PC-3 (cell line): ENCODE results near the gene CAP2.

Experiments used
- EZH2phosphoT487 ChIP-seq: fragments of 300-600 bp; sonication (generic); IDR thresholded peaks from 2 replicates; pipeline ENCODE4 v1.6.1; 2018; ENCODE audit warnings: mild to moderate bottlenecking, antibody characterized with exemption, low read length, borderline replicate concordance
- TF ChIP-seq, protein P1 (sequence below): fragments of 300-600 bp; sonication (generic); conservative IDR thresholded peaks from 2 replicates; pipeline ENCODE4 v1.5.1; 2017; ENCODE audit warnings: antibody characterized with exemption, low read depth, mild to moderate bottlenecking, low read length

DNA sequence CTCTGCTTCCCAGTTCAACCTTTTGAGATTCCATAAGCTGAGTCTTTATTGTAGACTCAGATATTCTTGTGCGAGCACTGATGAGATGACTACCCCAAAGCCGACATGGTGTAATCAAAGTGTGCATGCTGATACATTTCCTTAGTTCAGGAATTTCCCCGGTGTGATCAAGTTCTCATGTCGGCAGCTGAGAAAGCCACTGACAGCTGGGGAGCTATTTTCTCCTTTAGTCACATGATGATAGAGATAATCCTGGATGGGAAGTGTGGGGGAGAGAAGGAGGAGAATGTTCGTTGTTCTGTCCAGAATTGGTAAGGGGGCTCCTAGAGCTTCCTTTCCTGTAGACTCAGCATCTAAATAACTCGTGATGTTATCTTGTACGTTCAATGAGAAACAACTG is 7.7 kb upstream of the CAP2 start:
- no peak for TF ChIP-seq EZH2phosphoT487
- TF ChIP-seq, protein P1, sequence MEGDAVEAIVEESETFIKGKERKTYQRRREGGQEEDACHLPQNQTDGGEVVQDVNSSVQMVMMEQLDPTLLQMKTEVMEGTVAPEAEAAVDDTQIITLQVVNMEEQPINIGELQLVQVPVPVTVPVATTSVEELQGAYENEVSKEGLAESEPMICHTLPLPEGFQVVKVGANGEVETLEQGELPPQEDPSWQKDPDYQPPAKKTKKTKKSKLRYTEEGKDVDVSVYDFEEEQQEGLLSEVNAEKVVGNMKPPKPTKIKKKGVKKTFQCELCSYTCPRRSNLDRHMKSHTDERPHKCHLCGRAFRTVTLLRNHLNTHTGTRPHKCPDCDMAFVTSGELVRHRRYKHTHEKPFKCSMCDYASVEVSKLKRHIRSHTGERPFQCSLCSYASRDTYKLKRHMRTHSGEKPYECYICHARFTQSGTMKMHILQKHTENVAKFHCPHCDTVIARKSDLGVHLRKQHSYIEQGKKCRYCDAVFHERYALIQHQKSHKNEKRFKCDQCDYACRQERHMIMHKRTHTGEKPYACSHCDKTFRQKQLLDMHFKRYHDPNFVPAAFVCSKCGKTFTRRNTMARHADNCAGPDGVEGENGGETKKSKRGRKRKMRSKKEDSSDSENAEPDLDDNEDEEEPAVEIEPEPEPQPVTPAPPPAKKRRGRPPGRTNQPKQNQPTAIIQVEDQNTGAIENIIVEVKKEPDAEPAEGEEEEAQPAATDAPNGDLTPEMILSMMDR = no peak
